Stomach (tissue), 4 donors: ENCODE data around the gene SMIM12.

Experiments used
- CTCF ChIP-seq, 7 experiments: fragments of 450-650 bp in 4 of 7; fragments of 200-600 bp in 3 of 7; sonication (generic) in 3 of 7; IDR thresholded peaks; one replicate each; pipeline ENCODE4 v1.5.1; 2016 to 2019; ENCODE audit warnings: antibody characterized with exemption in 7 of 7, control low read depth in 2 of 7, mild to moderate bottlenecking in 1 of 7
- EP300 ChIP-seq: sonication (generic); formaldehyde crosslinking; IDR thresholded peaks from one replicate; pipeline ENCODE4 v1.6.1; 2017; ENCODE audit warnings: antibody characterized with exemption
- POLR2A ChIP-seq, 4 donors: fragments of 450-650 bp; IDR thresholded peaks; one replicate each; pipeline ENCODE4 v1.6.1; 2016; ENCODE audit warnings: antibody characterized with exemption in 4 of 4, control low read depth in 2 of 4, mild to moderate bottlenecking in 1 of 4, moderate library complexity in 1 of 4
- POLR2AphosphoS5 ChIP-seq, 3 donors: sonication (generic); formaldehyde crosslinking; IDR thresholded peaks; one replicate each; pipeline ENCODE4 v1.6.1; 2016; ENCODE audit warnings: antibody characterized with exemption in 3 of 3

GRCh38 chr1:34847094-34847493 lies 12.5 kb downstream of the SMIM12 start:
- TF ChIP-seq CTCF (IDR thresholded peaks at IDR 0.05) (no peak), POLR2AphosphoS5 (IDR thresholded peaks at IDR 0.05) (no peak), POLR2A (IDR thresholded peaks at IDR 0.05) (no peak), EP300 (no peak)
